GM19193 (cell line): ENCODE data around the gene ETS2.

Experiments
- POLR2A ChIP-seq: IDR thresholded peaks from 4 replicates; pipeline ENCODE4 v1.6.1; 2011; ENCODE audit not compliant: insufficient read depth, insufficient read length; ENCODE audit errors: extremely low read depth

Gene ETS2

GRCh38 chr21:38805328-38806152, at the start of gene ETS2:
Gene ETS2, plus strand, starts transcription at chr21:38805929. Its CDS starts 4,106 bp downstream, at chr21:38810035.
- TF ChIP-seq POLR2A, result peak; percentile 61

DNA sequence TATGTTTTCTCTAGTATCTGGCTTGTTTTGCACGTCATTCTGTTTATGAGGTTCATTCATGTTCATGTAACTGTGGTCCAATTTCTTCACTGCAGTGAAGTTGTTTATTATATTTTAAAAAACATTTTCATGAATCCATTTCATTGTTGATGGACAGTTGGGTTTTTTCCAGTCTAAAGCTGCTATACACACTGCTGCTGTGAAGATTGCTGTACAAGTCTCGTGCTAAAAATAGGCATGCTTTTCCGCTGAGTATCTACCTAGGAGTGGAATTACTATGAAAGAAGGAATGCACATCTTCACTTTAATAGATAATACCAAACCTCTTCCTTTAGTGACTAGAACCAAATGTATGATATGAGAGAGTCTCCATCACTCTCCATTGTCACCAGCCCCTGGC, 49.0 kb upstream of the ETS2 start:
- no peak for TF ChIP-seq POLR2A

DNA sequence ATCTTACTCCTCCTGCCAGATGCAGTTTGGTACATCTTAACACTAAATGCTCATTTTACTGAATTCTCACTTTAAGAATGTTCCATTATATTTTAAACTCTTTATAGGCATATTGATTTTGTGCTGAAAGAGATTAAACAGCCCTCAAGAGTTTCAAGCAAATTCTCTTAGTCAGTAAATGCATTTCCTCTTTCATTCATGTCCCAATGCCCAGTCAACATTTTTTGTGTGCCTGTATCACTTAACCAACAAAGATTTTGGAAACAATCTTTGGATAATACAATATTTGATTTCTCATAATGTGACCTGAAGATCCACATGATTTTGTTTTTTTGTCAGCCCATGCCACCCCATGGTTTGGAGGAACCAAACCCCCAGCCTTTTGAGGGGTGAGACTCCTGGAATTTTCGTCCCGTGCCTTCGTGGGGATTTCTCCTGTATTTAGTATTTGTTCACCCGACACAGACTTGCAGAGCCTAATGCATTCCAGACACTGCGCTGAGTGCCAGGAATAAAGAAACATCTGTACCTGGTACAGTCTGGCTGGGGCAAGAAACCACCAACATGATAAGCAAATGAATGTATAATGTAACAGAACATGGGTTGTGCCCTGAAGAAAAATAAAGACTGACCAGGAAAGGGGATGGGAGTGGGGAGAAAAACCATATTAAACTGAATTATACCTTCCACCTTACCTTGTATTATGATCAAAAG, 47.1 kb upstream of the ETS2 start:
- TF ChIP-seq POLR2A, result no peak

GRCh38 chr21:38759413-38759812, 46.3 kb upstream of the ETS2 start:
- TF ChIP-seq POLR2A, result no peak

- no peak for TF ChIP-seq POLR2A
Measured at GRCh38 chr21:38760017-38760761, 45.5 kb upstream of the ETS2 start.

DNA sequence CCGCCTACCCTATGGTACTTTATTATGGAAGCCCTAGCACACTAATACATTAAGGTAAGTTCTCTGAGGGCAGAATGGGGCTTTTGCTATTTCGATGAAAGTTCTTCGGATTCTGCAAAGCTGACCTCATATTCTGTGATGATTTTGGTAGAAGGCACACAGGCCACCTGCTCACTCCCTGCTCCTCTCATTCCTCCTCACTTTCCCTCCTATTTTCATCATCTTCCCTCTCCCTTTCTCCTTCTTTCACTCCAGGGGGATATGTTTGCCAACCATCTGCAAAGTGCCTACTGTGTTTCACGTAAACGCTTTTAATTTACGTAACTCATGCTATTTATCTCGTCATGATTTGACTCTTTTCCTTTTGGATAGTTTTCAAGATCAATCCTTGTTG, 45.0 kb upstream of the ETS2 start:
- no peak for TF ChIP-seq POLR2A

- no peak for TF ChIP-seq POLR2A
Measured at GRCh38 chr21:38761531-38761930, 44.2 kb upstream of the ETS2 start.

GRCh38 chr21:38765056-38765455, 40.7 kb upstream of the ETS2 start:
- no peak for TF ChIP-seq POLR2A

- TF ChIP-seq POLR2A, result no peak
Measured at GRCh38 chr21:38766987-38767722, 38.6 kb upstream of the ETS2 start.

DNA sequence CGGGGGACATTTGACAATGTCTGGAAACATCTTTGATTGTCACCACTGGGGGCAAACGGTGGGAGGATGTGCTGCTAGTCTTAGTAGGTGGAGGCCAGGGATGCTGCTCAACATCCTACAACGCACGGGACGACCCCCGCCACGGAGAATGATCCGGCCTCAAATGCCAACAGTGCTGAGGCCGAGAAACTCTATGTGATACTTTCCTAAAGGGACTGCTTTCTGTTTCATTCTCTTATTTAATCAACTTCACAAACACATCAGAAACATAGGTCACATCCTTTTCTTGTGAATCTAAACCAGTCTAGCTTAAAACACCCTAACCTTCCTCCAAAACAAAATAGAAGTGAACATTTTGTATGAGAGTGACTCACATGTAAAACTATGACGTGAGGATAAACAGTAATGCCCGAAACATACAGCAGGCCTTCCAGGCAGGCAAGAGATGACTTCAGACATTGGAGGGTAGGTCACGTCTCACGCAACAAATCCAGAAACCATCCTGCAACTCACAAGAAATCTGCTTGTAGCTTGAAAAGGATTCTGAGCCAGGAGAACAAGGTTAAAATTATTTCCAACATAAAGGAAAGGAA, 37.2 kb upstream of the ETS2 start:
- TF ChIP-seq POLR2A, result no peak

DNA sequence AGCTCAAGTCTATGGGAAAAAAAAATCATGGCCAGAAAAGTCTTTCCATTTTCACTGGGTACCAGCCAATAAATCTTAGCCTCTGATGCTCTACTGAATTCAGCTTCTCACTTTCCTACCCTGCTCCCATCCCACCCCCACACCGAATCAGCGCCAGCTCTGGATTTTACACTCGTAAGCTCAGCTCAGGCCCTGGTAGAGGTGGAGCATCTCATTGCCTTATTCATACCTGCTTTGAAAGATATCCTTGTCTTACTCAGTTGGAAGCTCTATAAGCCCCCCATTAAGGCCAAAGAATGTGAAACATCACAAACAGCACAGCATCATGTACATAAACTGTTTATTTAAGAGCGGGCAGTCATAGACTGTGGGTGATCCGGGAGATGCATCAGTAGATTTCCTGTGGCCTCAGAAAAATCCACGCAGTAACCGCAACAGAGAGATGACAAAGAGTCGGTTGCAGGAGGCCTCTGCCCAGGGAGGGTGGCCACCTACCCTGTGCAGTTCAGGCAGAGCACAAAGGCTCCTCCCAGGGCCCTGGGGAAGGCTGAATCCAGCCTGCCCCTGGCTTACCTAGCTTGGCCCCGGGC, 36.4 kb upstream of the ETS2 start:
- TF ChIP-seq POLR2A, result no peak

DNA sequence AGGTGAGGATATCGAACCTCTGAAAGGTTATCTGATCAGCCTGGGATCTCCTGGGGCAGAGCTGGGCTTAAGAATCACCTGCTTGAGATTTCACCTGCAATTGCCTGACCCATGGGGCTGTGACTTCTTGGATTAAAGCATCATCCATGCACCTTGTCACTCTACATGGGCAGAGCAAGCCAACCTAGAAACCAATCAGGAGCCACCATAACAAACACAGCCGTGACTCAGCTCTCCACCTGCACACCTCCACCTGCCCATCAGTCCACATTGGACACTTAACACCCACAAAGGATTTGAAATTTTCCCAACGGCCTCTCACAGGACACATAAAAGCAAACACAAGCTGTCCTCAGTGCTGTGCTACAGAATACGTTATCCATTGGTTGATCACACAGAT, 35.1 kb upstream of the ETS2 start:
- no peak for TF ChIP-seq POLR2A

DNA sequence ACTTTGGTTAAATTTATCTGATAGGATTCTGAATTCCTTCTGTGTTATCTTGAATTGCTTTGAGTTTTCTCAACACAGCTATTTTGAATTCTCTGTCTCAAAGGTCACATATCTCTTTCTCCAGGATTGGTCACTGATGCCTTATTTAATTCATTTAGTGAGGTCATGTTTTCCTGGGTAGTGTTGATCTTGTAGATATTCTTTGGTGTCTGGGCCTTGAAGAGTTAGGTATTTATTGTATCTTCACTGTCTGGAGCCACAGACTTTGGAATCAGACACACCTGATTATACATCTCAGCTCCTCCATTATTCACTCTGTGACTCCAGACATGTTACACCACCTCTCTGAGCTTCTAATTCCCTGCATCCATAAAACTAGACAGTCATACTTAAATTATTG, 34.2 kb upstream of the ETS2 start:
- no peak for TF ChIP-seq POLR2A

DNA sequence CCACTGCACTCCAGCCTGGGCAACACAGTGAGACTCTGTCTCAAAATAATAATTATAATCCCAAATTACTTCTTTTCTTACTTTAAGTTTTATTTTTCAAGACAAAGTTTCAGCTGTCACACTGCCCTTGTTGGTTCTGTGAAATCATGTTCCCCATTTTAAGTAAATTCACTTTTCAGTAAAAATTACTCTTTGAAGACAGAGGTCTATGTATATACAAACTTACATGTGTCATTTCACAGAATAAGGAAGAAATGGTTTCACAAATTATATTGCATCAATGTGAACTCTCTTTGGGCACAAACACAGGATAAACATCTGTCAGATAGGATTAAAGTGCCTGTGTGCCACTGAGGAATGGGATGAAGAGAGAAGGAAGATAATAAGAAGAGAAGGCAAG, 33.1 kb upstream of the ETS2 start:
- TF ChIP-seq POLR2A, result no peak
